OCI-M1 (cell line): ENCODE results near the gene CLDN14.

ENCODE experiments used
- DNase-seq: peaks from one replicate; lab custom pipeline; 2025; lab: John Stamatoyannopoulos, UW

Gene CLDN14

DNA sequence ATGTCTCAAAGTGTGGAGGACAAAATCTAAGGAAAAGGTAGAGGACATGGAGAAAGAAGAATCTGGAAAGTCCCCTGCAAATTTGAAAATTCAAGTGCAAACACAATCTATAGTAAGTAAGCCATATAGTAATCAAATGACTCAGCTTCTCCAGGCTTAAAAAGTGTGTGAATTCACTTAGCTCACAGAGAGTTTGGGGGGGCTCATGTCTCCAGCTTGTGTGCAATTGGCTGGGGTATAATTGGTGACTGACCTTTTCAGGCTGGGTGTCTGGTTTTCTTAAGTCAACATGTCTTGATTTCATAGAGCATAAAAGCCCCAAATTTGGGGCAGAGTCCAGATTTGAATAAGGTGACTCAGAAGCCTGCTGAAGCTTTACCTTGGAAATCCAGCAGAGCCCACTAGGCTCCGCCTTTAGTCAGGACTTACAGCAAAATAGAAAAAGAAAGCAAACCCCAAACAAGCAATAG lies 8.6 kb downstream of the CLDN14 start:
- no peak for DNase-seq

DNA sequence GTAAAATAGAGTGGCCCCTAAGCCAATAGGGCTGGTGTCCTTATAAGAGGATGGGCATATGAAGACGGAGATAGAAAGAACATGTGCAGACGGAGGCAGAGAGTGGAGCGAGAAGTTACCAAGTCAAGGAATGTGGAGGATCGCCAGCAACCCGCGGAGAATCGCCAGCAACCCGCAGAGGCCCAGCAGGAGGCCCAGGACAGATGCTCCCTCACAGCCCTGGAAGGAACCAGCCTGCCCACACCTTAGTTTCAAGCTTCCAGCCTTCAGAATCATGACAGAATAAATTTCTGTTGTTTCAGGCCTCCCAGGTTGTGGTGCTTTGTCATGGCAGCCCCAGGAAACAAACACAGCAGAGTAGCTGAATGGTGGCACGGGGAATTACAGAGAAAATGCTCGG lies 9.6 kb downstream of the CLDN14 start:
- DNase-seq: no peak

DNA sequence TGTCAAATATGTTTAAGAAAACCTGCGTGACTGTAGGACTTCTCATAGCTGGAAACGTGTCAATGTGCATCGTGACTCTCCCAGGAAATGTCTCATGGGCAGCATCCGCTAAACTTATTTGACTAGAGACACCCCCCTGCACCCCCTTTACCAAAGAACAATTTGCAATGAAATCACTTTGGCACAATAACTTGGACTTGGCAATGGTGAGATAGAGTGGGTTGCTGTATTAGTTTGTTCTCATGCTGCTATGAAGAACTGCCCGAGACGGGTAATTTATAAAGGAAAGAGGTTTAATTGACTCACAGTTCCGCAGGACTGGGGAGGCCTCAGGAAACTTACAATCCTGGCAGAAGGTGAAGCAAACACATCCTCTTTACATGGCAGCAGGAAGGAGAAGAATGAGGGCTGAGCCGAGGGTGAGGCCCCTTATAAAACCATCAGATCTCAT lies 13.8 kb downstream of the CLDN14 start:
- DNase-seq: no peak

DNA sequence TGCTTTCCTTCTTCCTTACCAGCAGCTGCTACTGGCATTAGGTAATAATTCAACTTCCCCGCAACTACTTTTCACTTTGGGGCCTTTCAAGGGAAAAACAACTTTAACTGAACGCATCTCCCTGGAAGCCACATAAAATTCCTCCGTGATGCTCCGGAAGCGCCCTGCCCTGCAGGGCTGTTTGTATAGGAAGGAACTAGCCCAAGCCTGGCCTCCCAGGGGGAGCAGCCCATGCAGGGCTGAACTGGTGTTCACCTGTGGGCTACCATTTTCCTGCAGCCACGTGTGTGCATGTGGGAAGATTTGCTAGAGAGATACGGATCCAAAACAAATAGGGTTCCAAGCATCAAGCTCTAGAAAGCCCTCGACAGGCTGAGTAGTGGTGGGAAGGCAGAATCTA lies 14.4 kb downstream of the CLDN14 start:
- DNase-seq: no peak

DNA sequence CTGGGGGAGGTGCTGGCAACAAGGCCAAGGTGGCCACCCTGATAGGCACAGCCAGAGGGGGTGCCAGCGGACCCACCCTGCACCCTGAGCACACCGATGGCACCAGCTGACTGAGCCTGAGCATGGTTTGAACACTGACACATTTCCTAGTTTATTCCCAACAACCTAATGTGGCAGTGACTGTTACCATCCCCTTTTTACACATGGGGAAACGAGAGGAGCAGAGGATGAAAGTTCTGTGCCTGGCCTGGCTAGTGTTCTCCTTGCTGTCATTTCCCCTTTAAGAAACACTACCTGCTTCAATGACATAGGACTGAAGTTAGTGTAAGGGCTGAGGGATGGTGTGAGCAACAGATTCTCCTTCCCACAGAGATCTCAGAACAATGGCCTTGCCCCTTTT lies 15.3 kb downstream of the CLDN14 start:
- DNase-seq: no peak

DNA sequence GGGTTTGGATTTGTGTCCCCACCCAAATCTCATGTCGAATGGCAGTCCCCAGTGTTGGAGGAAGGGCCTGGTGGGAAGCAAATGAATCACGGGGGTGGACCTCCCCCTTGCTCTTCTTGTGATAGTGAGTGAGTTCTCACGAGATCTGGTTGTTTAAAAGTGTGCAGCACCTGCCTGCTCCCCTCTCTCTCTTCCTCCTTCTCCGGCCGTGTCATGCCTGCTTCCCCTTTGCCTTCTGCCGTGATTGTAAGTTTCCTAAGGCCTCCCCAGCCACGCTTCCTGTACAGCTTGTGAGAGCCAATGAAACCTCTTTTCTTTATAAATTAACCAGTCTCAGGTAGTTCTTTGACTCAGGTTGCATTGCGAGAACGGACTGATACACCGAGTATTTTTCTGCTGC lies 15.9 kb downstream of the CLDN14 start:
- no peak for DNase-seq

DNA sequence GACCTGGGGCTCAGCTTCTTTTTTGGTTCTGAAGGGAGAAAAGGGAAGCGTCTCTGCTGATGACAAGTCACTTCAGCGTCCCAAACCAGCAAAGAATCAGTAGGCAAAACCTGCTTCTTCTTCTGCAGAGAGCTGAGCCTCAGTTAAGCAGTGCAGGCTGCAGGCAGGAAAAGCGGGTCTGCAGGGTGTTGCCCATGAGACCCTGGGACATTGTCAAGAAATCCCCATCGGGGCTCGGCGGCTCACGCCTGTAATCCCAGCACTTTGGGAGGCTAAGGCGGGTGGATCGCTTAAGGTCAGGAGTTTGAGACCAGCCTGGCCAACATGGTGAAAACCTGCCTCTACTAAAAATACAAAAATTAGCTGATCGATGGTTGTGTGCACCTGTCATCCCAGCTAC lies 16.7 kb downstream of the CLDN14 start:
- DNase-seq: no peak

DNA sequence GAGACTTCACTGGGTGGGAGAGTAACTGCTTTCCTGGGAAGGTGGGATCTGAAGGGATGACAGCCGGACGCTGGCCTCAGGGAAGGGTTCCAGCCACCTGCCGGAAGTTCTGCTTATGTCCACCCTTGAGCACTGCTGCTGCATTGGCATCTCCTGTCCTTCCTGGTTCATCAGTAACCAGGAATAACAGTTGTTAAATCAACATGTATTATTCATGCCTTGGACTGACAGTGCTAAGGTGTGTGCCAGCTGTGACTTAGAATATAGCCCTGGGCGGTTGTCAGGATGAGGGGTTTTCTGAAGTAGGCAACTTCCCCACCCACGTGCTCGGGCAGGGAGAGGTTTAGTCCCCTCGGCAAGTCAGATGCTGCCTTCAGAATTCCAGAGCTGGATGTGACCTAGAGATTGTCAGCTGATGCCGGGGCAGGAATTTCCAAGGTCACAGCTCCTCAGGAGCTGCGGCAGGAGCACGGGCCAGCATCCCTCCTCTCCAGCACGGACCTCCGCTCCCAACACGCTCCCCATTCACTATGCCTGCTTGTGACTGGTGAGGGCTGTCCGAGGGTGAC lies 17.9 kb downstream of the CLDN14 start:
- DNase-seq: no peak

DNA sequence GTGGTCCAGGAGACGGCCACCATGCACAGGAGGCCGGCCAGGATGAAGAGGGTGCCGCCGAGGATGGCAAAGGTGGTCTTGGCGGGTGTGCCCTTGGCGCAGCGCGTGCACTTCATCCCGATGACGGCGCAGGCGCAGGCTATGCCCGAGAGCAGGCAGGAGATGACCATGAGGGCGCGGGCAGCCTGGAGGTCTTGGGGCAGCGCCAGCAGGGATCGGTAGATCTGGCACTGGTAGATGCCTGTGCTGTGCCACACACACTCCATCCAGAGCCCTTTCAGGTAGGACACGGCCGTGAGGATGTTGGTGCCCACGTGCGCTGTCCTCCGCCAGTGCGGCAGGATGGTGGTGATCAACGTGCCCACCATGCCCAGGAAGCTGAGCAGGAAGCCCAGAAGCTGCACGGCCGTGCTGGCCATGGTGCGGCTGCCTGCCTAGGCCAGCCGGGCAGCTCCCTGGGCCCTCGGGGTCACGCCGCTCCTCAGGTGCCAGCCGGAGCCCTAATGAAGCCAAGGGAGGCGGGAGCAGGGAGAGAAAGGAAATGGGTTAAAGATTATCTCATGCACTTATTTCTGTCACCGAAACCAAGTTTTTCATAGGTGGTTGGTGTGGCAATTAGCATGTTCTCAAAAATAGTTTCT lies 18.5 kb downstream of the CLDN14 start:
- DNase-seq: no peak

DNA sequence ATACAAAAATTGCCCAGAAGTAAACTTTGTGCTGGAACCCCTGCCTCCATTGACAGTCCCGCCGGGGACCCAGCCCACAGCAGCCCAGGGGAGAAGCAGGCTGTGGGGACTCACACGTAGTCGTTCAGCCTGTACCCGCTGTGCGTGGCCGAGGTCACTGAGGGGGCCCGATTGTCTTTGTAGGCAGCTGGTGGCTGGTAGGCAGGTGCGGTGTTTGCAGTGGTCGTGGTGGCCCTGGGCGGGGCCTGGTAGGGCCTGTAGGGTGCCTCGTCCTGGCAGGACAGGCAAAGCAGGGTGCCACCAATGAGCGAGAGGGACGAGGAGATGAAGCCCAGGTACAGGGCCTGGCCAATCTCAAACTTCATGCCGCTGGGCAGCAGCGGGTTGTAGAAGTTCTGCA lies 19.1 kb downstream of the CLDN14 start:
- DNase-seq: no peak

DNA sequence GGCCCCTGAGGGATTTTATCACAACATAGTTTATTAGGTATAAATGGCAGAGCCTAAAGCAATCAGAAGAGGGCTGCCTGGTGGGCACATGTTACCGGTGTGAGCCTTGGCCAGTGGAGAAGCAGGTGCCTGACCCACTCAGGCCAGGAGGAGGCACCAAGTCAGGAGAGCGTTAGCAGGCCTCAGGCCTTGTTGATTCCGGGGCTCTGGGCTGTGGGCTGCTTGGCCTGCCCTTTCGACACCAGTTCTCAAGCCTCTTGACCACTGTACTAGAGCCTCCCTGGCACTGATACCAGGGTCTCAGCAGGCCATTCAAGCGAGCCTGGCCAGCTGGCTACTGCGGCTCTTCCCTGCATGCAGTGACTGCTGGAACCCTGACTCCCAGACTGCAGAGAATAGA lies 20.8 kb downstream of the CLDN14 start:
- DNase-seq: no peak

DNA sequence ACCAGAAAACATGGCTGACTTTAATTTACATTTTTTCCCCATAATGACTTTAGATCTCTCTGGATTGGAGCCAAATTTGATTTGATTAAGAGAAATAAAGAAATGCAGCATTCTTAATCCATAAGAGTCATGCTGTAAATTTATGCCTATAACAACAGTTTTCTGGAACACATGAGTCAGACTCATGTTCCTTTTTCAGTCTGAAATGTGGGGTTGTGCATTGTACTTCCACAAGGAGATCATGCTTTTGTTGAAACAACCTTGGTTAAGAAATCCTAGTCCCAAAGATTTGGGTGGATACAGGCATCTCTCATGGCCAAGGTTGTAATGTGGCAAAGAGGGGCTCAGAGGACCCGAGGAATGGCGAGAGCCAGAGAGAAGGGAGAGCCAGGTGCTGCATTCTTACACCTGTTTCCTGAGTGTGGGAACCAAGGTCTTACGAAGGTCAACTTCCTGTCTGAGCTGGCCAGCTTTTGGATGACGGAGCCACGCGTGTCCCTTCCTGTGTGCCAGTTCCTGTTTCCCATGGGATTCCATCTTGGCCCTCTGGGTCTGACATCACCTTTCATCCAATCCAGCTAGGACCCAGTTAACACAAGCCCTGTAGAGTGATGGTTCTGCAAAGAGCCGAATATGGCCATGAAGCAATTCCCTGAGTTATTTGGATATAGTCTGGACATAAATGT lies 23.1 kb downstream of the CLDN14 start:
- no peak for DNase-seq

DNA sequence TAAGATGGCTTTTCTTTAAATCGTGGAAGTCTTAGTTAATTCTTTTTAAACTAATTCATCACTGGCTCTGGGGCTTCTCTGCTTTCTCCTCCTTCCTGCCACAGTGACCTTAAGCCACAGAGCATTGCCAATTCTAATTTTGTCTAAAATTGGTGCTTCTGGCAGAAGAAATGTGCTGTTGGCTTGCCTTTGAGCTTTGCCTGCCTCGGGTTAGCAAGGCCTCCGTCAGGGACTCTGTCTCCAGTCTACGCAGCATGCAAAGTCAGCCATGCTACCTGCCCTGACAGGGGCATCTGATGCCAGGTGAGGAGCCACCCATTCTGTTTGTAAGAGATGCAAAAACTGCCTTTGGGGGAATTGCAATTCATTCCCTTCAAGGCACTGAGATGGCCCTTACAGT lies 25.2 kb downstream of the CLDN14 start:
- DNase-seq: no peak

DNA sequence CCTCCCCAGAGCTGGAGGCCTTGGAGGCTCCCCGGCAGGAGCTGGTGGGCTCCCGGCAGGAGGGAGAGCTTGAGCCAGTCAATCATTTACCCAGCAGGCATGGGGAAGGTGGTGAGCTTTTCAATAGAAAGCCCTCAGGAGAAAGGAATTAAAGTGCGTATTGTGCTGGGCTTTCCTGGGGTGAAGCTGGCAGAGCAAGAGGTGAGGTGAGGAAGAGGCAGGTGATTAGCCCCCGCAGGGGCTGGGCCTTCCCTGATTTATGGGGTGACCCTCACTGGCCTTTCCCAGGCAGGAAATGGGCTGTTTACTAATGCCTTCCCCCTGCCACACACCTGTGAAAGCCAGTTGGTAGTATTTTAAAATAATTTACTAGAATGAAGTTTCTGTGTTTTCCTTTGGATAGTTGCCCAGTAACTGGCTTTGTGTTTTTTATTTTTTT lies 25.8 kb downstream of the CLDN14 start:
- no peak for DNase-seq

DNA sequence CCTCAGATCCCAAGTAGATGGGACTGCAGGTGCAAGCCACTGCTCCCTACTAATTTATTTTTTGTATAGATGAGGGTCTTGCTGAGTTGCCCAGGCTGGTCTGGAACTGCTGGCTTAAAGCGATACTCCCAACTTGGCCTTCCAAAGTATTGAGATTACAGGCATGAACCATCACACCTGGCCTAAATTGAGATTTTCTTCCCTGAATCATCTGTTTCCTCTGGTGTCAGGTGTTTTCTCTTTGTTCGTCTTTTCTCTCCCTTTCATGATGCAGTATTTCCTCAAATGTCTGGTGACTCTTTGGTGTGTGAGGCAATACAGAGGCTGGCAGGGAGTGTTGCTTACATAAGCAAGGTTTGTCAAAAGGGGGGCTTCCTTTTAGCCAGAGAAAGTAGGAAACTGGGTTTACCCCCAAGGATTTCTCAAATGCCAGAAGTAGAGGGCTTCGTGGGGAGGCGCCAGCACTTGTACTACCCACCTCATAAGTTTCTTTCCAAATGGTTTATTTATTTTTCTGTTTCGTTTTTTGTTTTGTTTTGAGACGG lies 27.6 kb downstream of the CLDN14 start:
- no peak for DNase-seq

DNA sequence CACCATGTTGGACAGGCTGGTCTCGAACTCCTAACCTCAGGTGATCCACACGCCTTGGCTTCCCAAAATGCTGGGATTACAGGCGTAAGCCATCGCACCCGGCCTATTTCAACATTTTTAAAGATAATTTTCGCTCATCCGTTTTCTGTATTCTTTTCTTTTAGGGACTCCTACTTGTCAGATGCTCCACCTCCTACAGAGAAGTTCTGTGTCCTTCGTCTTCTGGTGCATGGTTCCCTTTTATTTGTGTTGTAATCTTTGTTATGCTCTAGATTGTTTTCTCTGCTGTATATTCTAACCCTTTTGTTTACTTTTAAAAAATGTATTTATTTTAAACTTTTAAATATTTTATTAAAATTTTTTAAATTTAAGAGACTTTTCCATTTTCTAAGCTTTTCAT lies 28.4 kb downstream of the CLDN14 start:
- no peak for DNase-seq

DNA sequence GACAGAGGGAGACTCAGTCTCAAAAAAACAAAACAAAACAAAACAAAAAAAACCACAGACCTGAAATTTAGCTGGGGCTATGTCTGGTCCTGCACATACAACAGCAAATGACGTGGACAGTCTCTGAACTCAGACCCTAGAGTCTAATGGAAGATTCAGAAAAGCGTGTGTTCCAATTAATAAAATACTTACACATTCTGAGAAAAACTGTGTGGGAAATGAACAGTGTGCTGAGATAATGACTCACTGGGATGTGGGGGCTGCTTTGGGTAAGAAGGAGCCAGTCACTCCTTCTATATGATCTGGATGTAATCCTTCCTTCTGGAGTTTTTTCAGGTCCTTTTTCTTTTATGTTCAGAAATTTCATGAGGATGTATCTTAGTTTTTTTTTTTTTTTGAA lies 29.4 kb downstream of the CLDN14 start:
- no peak for DNase-seq

DNA sequence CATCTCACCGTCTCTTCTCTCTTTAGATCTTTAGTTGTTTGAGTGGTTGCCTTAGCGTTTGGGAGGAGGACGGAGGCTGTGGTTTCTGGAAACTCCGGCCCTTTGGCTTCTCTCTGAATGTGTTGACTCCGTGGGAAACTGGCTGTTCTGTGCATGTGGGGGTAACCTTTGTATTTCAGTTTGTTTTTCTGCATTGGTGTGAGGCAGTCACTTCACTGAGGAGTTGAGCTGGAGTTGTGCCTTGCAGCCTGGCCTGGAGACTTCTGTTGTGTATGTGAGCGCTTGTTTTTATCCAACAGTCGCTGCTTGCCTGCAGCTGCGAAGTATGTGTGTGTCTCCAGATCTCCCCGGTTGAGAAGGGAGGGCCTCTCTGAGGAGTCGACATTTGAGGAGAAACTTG lies 33.6 kb downstream of the CLDN14 start:
- no peak for DNase-seq

DNA sequence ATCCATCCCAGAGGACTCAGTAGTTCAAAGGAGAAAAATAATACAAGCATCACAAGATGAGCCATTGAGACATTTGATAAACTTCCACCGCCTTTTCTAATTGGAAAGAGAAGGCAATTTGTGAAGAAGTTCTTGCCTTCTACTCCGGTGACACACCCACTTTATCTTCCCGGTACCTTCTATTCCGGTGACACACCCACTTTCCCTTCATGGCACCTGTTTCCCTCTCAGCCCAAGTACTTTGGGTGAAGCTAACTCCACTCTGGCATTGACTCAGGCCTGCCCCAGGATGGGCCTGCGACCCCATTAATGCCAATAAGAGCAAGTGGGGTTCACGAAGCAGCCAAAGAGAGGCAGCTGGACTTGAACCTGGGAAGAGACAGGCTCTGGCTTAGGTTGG lies 38.2 kb downstream of the CLDN14 start:
- no peak for DNase-seq

DNA sequence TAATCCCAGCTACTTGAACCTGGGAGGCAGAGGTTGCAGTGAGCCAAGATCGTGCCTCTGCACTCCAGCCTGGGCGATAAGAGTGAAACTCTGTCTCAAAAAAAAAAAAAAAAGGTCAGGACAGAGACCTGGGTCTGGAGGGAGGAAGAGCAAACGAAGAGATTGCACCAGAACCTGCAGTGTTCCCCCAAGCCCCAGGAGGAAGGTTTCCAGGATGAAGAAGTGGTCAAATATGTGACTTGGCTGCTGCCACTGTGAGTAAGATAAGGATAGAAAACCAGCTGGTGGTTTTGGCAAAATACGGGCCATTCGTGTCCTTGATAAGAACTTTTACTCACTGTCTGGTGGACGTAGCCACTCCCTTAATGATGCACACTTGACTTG lies 42.2 kb downstream of the CLDN14 start:
- peak; percentile 99 for DNase-seq

DNA sequence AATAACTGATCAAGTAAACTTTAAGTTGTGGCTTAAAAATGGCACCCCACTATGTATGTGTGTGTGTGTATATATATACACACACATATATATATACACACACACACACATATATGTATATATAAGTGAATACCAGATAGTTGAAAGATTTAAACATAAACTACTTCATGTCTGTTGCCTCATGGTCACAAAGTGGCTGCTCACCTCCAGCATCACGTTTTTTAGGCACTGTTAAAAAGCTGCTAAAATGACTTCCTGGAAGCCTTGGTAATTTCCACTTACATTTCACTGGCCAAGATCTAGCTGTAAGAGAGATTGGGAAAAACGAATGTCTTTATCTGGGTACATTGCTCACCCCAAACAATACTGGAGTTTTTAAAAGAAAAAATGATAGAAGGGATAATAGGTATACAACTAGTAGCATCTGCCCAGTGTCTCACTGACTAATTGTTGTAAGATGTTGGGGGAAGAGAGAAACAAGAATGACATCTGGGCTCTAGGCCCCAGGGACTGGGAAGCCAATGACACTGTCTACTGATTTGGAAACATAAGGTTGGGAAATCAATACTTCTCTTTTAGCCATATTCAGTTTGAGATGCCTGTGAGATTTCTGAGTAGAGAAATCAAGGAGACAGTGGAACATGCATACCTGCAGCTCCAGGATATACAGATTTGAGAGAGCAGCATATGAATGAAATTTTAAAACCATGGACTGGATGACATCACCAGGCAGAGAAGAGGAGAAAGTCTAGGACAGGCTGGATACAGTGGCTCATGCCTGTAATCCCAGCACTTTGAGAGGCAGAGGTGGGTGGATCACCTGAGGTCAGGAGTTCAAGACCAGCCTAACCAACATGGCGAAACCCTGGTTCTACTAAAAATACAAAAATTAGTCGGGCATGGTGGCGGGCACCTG lies 42.8 kb downstream of the CLDN14 start:
- peak; percentile 59 for DNase-seq

DNA sequence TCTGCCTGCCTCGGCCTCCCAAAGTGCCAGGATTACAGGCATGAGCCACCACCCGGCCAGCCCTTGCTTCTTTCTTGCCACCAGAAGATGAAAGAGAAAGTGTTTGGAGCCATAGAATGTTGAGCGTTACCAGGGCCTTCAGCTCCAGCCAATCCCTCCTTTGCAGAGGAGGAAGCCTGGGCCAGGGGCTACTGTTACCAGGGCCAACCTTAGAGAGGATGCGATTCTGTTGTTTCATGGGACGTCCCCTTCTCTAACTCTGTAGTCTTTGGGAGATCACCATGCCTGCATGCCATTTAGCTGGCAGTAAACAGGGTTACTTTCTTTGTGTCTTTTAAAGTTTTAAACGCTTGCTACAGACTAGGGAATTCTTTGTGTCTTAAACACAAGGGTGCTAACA lies 45.8 kb downstream of the CLDN14 start:
- no peak for DNase-seq
